Lower leg skin (tissue), 3 donors: ENCODE data around the gene GPR68.

ENCODE experiments used
- CTCF ChIP-seq, 3 donors: fragments of 450-650 bp; IDR thresholded peaks; one replicate each; pipeline ENCODE4 v1.5.1; 2016; ENCODE audit warnings: antibody characterized with exemption in 3 of 3, mild to moderate bottlenecking in 3 of 3, moderate library complexity in 2 of 3
- POLR2A ChIP-seq, 2 donors: fragments of 450-650 bp; IDR thresholded peaks; one replicate each; pipeline ENCODE4 v1.6.1; 2016 to 2017; ENCODE audit warnings: antibody characterized with exemption in 2 of 2, mild to moderate bottlenecking in 1 of 2, moderate library complexity in 1 of 2

DNA sequence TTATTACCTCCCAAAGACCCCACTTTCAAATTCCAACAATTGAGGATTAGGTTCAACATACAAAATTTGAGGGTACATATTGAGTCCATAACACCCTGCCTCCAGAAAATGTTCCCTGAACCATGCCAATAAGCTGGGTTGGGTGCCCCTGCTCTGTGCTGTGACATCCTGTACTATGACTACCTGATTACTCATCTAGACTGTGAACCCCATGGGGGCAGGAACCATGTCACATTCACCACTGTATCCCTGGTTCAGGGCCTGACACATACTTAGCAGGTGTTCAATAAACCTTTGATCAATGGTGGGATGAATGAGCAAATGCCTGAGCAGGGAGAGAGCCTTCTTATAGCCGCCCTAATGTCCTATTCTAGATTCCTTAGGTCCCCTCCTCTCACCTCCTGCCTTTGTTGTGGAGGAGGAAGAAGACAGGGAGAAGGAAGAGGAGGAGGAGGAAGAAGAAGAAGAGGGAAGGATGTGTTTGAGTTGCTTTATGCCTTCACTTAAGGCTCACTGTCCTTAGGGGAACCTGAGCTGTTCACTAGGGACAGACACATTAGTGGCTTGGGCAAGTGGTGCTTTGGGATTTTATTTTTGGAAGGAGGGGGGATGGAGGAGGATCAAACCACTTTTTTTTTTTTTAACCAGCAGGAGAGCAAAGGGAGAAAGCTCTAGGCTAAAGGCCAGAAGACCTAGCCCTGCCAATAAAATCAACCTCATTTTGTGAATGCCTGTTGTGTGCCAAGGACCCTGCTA is 21.3 kb downstream of the GPR68 start:
- TF ChIP-seq CTCF (IDR thresholded peaks at IDR 0.05) (no peak), POLR2A (IDR thresholded peaks at IDR 0.05) (no peak)
